ENCODE data around the gene PHOX2B. TPM values are rescaled to one million over a fixed set of nuclear protein-coding genes. Genes with fewer than 3 reads are reported as not detected.

The PHOX2B gene
- total RNA-seq, 1 experiment from 2014 or later: not detected

DNA sequence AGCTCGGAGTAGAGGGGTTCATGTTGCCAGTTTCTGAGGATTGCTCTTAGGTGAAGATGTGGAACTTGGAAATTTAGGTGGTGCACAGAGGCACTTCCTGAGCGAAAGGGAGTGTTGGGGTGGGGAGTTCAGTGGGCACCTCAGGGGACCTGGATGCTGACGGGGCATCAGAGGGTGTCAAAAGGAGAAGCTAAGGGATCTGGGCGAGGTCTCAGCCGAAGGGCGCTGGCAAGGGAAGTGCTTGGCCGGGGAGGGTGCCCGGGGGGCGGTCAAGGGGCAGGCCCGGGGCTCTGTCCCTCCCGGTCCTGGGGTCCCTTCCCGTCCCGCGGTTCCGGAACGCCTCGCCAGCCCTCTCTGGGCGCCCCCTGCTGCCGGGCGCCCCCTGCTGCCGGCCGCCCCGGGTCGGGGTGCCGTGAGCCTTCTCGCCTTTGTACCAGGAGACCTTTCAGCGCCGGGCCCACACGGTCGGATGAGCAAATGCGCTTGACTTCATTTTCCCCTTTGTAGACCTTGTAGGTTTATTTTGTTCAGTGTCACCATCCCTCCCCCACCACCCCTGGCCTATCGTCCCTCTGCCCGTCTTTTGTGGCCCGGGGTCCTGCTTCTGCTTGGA, 3.0 kb upstream of the PHOX2B start:
- DNase-seq (ENCODE audit: unreplicated experiment): no peak
- Mint-ChIP-seq H3K4me3 (ENCODE audit: unreplicated experiment) (no peak overlapping the region), H3K27ac (ENCODE audit: low read depth, unreplicated experiment) (no peak overlapping the region), H3K9me3 (ENCODE audit: unreplicated experiment) (no peaks in the 10 kb centered on the region), H3K4me1 (ENCODE audit: insufficient read depth, unreplicated experiment) (no peaks in the 10 kb centered on the region), H3K27me3 (ENCODE audit: insufficient read depth, unreplicated experiment) (no peaks in the 10 kb centered on the region), H3K36me3 (ENCODE audit: insufficient read depth, unreplicated experiment) (no peaks in the 10 kb centered on the region)
- BruUV-seq (replicated peaks): no TSS peak
- CTCF ChIA-PET: no interaction called here
- TF ChIP-seq, protein P1, sequence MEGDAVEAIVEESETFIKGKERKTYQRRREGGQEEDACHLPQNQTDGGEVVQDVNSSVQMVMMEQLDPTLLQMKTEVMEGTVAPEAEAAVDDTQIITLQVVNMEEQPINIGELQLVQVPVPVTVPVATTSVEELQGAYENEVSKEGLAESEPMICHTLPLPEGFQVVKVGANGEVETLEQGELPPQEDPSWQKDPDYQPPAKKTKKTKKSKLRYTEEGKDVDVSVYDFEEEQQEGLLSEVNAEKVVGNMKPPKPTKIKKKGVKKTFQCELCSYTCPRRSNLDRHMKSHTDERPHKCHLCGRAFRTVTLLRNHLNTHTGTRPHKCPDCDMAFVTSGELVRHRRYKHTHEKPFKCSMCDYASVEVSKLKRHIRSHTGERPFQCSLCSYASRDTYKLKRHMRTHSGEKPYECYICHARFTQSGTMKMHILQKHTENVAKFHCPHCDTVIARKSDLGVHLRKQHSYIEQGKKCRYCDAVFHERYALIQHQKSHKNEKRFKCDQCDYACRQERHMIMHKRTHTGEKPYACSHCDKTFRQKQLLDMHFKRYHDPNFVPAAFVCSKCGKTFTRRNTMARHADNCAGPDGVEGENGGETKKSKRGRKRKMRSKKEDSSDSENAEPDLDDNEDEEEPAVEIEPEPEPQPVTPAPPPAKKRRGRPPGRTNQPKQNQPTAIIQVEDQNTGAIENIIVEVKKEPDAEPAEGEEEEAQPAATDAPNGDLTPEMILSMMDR (IDR thresholded peaks at IDR 0.05; ENCODE audit: unreplicated experiment): no peak
- POLR2A ChIA-PET: interaction anchor here (0.7 to 1.5 kb wide), 2 partner anchors 12 to 14 kb away, joined by 3 to 5 read pairs; no protein-coding TSS in a partner anchor
- intact Hi-C loops (cut with micrococcal nuclease): no loop called here

DNA sequence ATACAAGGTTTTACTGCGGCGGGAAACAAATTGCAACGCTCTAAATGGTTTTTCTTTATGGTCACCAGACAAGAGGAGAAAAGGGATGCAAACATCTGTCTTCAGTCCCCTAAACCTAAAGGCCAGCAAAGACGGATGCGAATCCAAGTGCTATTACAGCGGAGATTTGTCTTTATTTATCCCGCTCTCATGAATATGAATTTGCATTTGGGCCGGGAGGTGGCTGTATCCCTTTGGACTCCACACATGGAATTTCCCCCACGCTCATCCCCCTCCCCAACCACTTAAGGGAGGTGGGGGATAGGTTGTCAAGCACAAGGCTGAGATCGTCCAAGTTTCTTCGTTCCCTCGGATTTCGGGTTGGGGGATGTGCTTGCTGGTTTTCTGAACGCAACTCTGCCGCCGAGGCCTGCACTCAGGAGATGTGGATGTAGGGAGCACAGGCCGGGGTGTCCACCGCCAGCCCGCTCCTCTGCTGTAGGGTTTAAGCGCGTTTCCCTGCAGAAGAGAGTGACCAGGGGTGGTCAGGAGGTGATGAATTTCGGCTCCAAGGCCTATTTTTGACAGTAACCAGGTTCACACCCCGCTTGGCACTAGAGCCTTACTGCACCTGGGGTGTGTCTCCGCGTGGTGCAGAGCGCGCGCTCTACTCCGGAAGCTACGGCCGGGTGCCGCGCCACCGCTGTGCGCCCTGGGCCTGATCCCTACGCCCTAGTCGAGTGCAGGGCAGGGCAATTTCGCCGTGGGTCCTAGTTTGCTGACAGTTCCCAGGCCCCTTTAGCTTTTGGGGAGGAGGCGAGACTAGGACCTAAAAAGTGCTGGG, 2.3 kb upstream of the PHOX2B start:
- H3K27me3 Mint-ChIP-seq (ENCODE audit: insufficient read depth, unreplicated experiment): no peaks in the 10 kb centered on the region
- H3K9me3 Mint-ChIP-seq (ENCODE audit: unreplicated experiment): no peaks in the 10 kb centered on the region
- intact Hi-C loops (cut with micrococcal nuclease): no loop called here
- TF ChIP-seq, protein P1 (IDR thresholded peaks at IDR 0.05; ENCODE audit: unreplicated experiment): no peak
- no TSS peak for BruUV-seq (replicated peaks)
- no peak for DNase-seq (ENCODE audit: unreplicated experiment)
- H3K4me3 Mint-ChIP-seq (ENCODE audit: unreplicated experiment): no peak overlapping the region
- no peak overlapping the region for H3K27ac Mint-ChIP-seq (ENCODE audit: low read depth, unreplicated experiment)
- ChIA-PET CTCF (no interaction called here), POLR2A (interaction anchor here (0.7 kb wide), 1 partner anchor 13 kb away, joined by 3 read pairs; no protein-coding TSS in a partner anchor)
- no peaks in the 10 kb centered on the region for H3K4me1 Mint-ChIP-seq (ENCODE audit: insufficient read depth, unreplicated experiment)
- H3K36me3 Mint-ChIP-seq (ENCODE audit: insufficient read depth, unreplicated experiment): no peaks in the 10 kb centered on the region

DNA sequence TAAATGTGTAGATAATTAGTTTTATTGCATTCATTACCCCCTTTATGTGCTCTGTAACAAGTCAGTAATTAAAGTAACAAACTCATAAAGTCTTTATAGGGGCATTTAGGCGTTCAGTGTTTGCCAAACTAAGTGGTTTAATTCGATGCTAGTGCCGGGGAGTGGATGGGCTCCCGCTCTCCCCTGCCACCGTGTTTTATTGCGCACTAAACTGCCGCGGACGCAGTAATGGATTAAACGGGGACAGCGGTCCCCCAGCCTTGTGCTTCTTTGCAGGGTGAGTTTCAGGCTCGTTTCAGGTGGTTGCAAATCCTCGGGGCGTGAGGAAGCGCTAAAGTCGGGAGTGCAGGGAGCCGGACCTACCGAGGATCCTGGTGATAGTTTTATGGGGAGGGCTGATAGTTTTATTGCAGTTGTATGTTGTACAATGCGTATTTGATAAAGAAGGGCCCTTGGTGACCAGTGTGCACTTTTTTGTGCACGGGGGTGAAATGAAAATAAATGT, 1.6 kb upstream of the PHOX2B start:
- H3K27ac Mint-ChIP-seq (ENCODE audit: low read depth, unreplicated experiment): no peak overlapping the region
- TF ChIP-seq, protein P1 (IDR thresholded peaks at IDR 0.05; ENCODE audit: unreplicated experiment): no peak
- H3K4me3 Mint-ChIP-seq (ENCODE audit: unreplicated experiment): no peak overlapping the region
- CTCF ChIA-PET: no interaction called here
- no peaks in the 10 kb centered on the region for H3K9me3 Mint-ChIP-seq (ENCODE audit: unreplicated experiment)
- DNase-seq (ENCODE audit: unreplicated experiment): no peak
- no peaks in the 10 kb centered on the region for H3K4me1 Mint-ChIP-seq (ENCODE audit: insufficient read depth, unreplicated experiment)
- POLR2A ChIA-PET: no interaction called here
- H3K36me3 Mint-ChIP-seq (ENCODE audit: insufficient read depth, unreplicated experiment): no peaks in the 10 kb centered on the region
- BruUV-seq (replicated peaks): no TSS peak
- intact Hi-C loops (cut with micrococcal nuclease): no loop called here
- no peaks in the 10 kb centered on the region for H3K27me3 Mint-ChIP-seq (ENCODE audit: insufficient read depth, unreplicated experiment)

DNA sequence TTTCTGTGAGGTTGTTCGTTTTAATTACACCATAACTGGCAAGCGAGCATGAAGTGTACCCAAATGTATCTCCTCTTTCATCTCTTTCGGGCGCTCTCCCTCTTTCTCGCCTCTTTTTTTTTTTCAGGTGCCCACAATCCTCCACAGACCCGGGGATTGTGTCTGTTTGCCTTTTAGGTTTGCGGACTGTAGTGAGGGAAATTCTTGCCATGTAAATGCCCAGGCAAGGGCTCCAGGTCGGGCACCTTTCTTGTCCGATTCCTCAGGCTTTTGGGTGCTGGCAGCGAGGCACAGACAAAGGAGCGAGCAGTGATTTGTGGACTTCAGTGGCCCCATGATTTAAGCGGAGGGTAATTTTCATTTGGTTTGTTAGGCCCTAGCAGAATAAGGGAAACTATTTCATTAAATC, 1.1 kb upstream of the PHOX2B start:
- CTCF ChIA-PET: no interaction called here
- intact Hi-C loops (cut with micrococcal nuclease): no loop called here
- BruUV-seq (replicated peaks): no TSS peak
- H3K4me3 Mint-ChIP-seq (ENCODE audit: unreplicated experiment): no peak overlapping the region
- no peaks in the 10 kb centered on the region for H3K27me3 Mint-ChIP-seq (ENCODE audit: insufficient read depth, unreplicated experiment)
- TF ChIP-seq, protein P1 (IDR thresholded peaks at IDR 0.05; ENCODE audit: unreplicated experiment): no peak
- no peaks in the 10 kb centered on the region for H3K36me3 Mint-ChIP-seq (ENCODE audit: insufficient read depth, unreplicated experiment)
- POLR2A ChIA-PET: no interaction called here
- no peaks in the 10 kb centered on the region for H3K4me1 Mint-ChIP-seq (ENCODE audit: insufficient read depth, unreplicated experiment)
- no peak overlapping the region for H3K27ac Mint-ChIP-seq (ENCODE audit: low read depth, unreplicated experiment)
- no peaks in the 10 kb centered on the region for H3K9me3 Mint-ChIP-seq (ENCODE audit: unreplicated experiment)
- DNase-seq (ENCODE audit: unreplicated experiment): no peak

Measured in MCF 10A (cell line).